Heart right ventricle (tissue), 16 donors: ENCODE data around the gene TSFM. TPM values are rescaled to one million over a fixed set of nuclear protein-coding genes. Genes with fewer than 3 reads are reported as not detected.

Source experiments
- ATAC-seq, 8 donors: fragments of 200-7000 bp; cut with Tn5 transposase; one replicate each; pipeline ENCODE4 v1.9.1; 2020; ENCODE audit warnings: mild to moderate bottlenecking in 8 of 8, moderate library complexity in 8 of 8, moderate number of reproducible peaks in 1 of 8
- DNase-seq, 2 donors: peaks; one replicate each; pipeline ENCODE4 v3.0.0-alpha.2; 2020
- H3K27ac ChIP-seq, 10 donors: fragments of 200-600 bp; sonication (generic) in 2 of 10; one replicate each; pipeline versions ENCODE4 v1.5.0 to v1.8.0; 2020 to 2022; ENCODE audit warnings: mild to moderate bottlenecking in 3 of 10
- H3K27me3 ChIP-seq, 7 donors: fragments of 200-600 bp; one replicate each; pipeline ENCODE4 v1.8.0; 2021 to 2022; ENCODE audit warnings: mild to moderate bottlenecking in 2 of 7
- H3K36me3 ChIP-seq, 9 donors: fragments of 200-600 bp; sonication (generic) in 1 of 9; one replicate each; pipeline versions ENCODE4 v1.5.0 to v1.8.0; 2020 to 2022; ENCODE audit warnings: mild to moderate bottlenecking in 2 of 9
- H3K4me1 ChIP-seq, 9 donors: fragments of 200-600 bp; sonication (generic) in 1 of 9; one replicate each; pipeline versions ENCODE4 v1.5.0 to v1.8.0; 2020 to 2022; ENCODE audit warnings: mild to moderate bottlenecking in 4 of 9
- H3K4me3 ChIP-seq, 10 donors: fragments of 200-600 bp; sonication (generic) in 2 of 10; one replicate each; pipeline versions ENCODE4 v1.5.0 to v1.8.0; 2020 to 2022; ENCODE audit warnings: mild to moderate bottlenecking in 7 of 10, moderate library complexity in 2 of 10
- H3K9me3 ChIP-seq, 11 donors: fragments of 200-600 bp in 10 of 11; sonication (generic) in 2 of 11; one replicate each; pipeline versions ENCODE4 v1.5.0 to v1.8.0; 2013 to 2022; ENCODE audit warnings: mild to moderate bottlenecking in 2 of 11, control low read depth in 1 of 11, moderate library complexity in 1 of 11
- CTCF ChIP-seq, 9 donors: fragments of 200-600 bp; sonication (generic) in 2 of 9; IDR thresholded peaks; one replicate each; pipeline versions ENCODE4 v1.5.0 to v1.8.0; 2021 to 2022; ENCODE audit warnings: antibody characterized with exemption in 9 of 9, mild to moderate bottlenecking in 5 of 9, moderate library complexity in 1 of 9
- WGBS, 2 donors: extraction: QIAGEN DNeasy Blood & Tissue Kit; methylation state at CpG; one replicate each; pipeline ENCODE4 v1.1.7; 2013; ENCODE audit warnings: inconsistent platforms in 1 of 2; 5-methylcytosine and 5-hydroxymethylcytosine counted together
- intact Hi-C, 10 donors: fragments of 100-400 bp; cut with DNase I; formaldehyde crosslinking; loops; one replicate each; pipeline versions ENCODE4 v1.11.1 to v1.14.2; 2022
- polyA plus RNA-seq, 2 donors: library from polyadenylated mRNA; stranded (reverse); fragments of 200-250 nt; gene quantifications; one replicate each; pipeline ENCODE4 v1.2.3, GENCODE V29; 2013
- total RNA-seq, 10 donors: library from RNA; stranded (reverse); fragmentation: NEBNext Ultra II Directional in 3 of 10; extraction: Animal tissue kit (Norgen Biotek cat#: 25700) in 3 of 10; gene quantifications; one replicate each; pipeline versions ENCODE4 v1.2.1 to v1.2.4, GENCODE V29; 2021 to 2023
- donor health status: Arrhythmogenic right ventricular cardiomyopathy.
- donor health status: ischemic (EF 13 %, LVEDD 7.1; RV severe dilation, severe dysfunction).
- donor health status: healthy with polysubstance abuse.
- donor health status: DM: no; HTN: yes; CAD: no.
- donor health status: DM: no; HTN: no; CAD: no.
- donor health status: ischemic (EF 25% LVEDD 6.9; RV normal size, moderate dysfunction).
- donor health status: ischemic (EF 25% LVEDD 5.7; RV mildly dilated, moderate dysfunction).
- donor health status: healthy.
- donor health status: DM: yes; HTN: yes; CAD: no.
- donor health status: Ischemic cardiomyopathy.
- donor health status: ischemic (EF 35%, LVEDD 5.7; RV mildly dilated, moderate dysfunction).
- donor health status: nonischemic (EF 11% LVEDD 7.7; RV severe dilation, severe dysfunction).
- donor health status: DM: yes; HTN: yes; CAD: no.
- donor health status: PGD.
- donor health status: ischemic (EF 29% LVEDD 5.4; RV normal size, mild dysfunction).
- donor health status: nonischemic (EF 23%, LVEDD 6.1; RV moderate dilation, normal function).

Gene TSFM
- total and polyA plus RNA-seq, 12 donors, result 22.9 to 70.6 (median 52.6) TPM

- no peak for TF ChIP-seq CTCF (IDR thresholded peaks at IDR 0.05)
- Histone ChIP-seq H3K4me1 (peaks cover 73 to 87% (median 81%) of the 10 kb centered on the region in 9 donors), H3K27ac (peak overlapping the region in 9 of 10 donors; percentile 9 to 100 (median 97)), H3K4me3 (peak overlapping the region in 4 of 10 donors; percentile 83 to 100 (median 91)), H3K27me3 (no peaks in the 10 kb centered on the region), H3K36me3 (peaks cover 0 to 29% (median 0%) of the 10 kb centered on the region in 9 donors), H3K9me3 (no peaks in the 10 kb centered on the region)
- DNase-seq, result no peak
- intact Hi-C loops, result loop anchor here in 1 of 10 donors (2.0 kb wide), 1 partner anchor 53 kb away; no protein-coding TSS in a partner anchor
- WGBS, 2 donors, result 26 to 32% methylated on average over 4 of the region's 4 CpGs
- no peak for ATAC-seq
These were observed 58.9 kb downstream of the TSFM start for GRCh38 chr12:57841445-57841844.

- 18 to 22% methylated on average over 14 of the region's 14 CpGs for WGBS, 2 donors
- Histone ChIP-seq H3K36me3 (peaks cover 0 to 29% (median 0%) of the 10 kb centered on the region in 9 donors), H3K27me3 (no peaks in the 10 kb centered on the region), H3K4me1 (peaks cover 63 to 77% (median 75%) of the 10 kb centered on the region in 9 donors), H3K27ac (peak overlapping the region in 9 of 10 donors; percentile 97 to 100 (median 100)), H3K4me3 (peak overlapping the region in 9 of 10 donors; percentile 12 to 100 (median 92)), H3K9me3 (no peaks in the 10 kb centered on the region)
- intact Hi-C loops, result loop anchor here in 1 of 10 donors (2.0 kb wide), 1 partner anchor 50 kb away; no protein-coding TSS in a partner anchor
- ATAC-seq (no peak), DNase-seq (no peak)
- no peak for TF ChIP-seq CTCF (IDR thresholded peaks at IDR 0.05)
These were observed 60.0 kb downstream of the TSFM start for GRCh38 chr12:57842342-57843294.

GRCh38 chr12:57844709-57845477 is 62.3 kb downstream of the TSFM start:
- Histone ChIP-seq H3K36me3 (peaks cover 0 to 28% (median 0%) of the 10 kb centered on the region in 9 donors), H3K4me3 (peak overlapping the region; percentile 77 to 100 (median 96)), H3K27ac (peak overlapping the region; percentile 97 to 100 (median 100)), H3K27me3 (no peaks in the 10 kb centered on the region), H3K9me3 (no peaks in the 10 kb centered on the region), H3K4me1 (peaks cover 43 to 58% (median 53%) of the 10 kb centered on the region in 9 donors)
- DNase-seq, result peak; percentile 69 to 77
- TF ChIP-seq CTCF (IDR thresholded peaks at IDR 0.05), result no peak
- intact Hi-C loops, result loop anchor here in 3 of 10 donors (1.0 to 2.0 kb wide), 2 partner anchors 29 to 50 kb away; no protein-coding TSS in a partner anchor
- 1% methylated on average over 41 to 42 of the region's 42 CpGs for WGBS, 2 donors
- ATAC-seq, result peak; percentile 11 to 63 (median 36)
